H7 (cell line): ENCODE results near the gene GPAT3. TPM values are rescaled to one million over a fixed set of nuclear protein-coding genes. Genes with fewer than 3 reads are reported as not detected.
"Not testable (repeated sequence)": the region's sequence is repeated elsewhere in the genome, so short reads cannot be mapped to it uniquely, and the experiment has no call there.

Experiments
- DNase-seq: peaks from one replicate; pipeline ENCODE4 v3.0.0; 2012
- H3K27me3 ChIP-seq: 2 replicates; pipeline ENCODE4 v1.6.0; 2011; ENCODE audit warnings: mild to moderate bottlenecking, low read length; ENCODE audit not compliant: control insufficient read depth, insufficient read depth
- H3K36me3 ChIP-seq: replicated peaks from 2 replicates; pipeline ENCODE4 v1.5.1; 2011; ENCODE audit warnings: low read length; ENCODE audit not compliant: control insufficient read depth, insufficient read depth
- H3K4me3 ChIP-seq: 2 replicates; pipeline ENCODE4 v1.5.1; 2011; ENCODE audit warnings: low read depth, mild to moderate bottlenecking, control low read depth, low read length, moderate library complexity; ENCODE audit not compliant: insufficient read depth
- total RNA-seq: library from RNA; depleted of rRNA; stranded (reverse); fragments of >200 nt; shearing (Covaris generic); gene quantifications from 2 replicates; pipeline ENCODE4 v1.2.3, GENCODE V29; 2014

GPAT3 gene
- total RNA-seq, 1 experiment from 2014 or later, result 0.73 TPM

DNA sequence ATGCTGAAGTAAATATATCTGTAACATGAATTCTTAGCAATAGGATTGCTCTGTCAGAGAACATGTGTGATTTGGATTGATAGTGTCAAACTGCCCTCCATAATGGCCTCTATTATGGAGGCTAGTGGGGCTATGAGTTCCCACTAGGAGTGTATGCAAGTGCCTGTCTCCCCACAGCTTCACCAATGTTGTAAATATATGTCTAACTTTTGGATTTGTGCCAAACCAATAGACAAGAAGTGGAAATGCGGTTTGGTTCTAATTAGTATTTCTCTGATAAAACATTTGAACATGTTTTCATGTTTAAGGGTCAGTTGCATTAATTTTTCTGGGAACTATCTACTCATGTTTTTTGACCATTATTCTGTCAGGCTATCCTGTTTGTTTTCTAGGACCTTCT, 28.1 kb downstream of the GPAT3 start:
- no peaks in the 10 kb centered on the region for H3K27me3 ChIP-seq
- no peak overlapping the region for H3K4me3 ChIP-seq
- H3K36me3 ChIP-seq, result no peaks in the 10 kb centered on the region
- no peak for DNase-seq

DNA sequence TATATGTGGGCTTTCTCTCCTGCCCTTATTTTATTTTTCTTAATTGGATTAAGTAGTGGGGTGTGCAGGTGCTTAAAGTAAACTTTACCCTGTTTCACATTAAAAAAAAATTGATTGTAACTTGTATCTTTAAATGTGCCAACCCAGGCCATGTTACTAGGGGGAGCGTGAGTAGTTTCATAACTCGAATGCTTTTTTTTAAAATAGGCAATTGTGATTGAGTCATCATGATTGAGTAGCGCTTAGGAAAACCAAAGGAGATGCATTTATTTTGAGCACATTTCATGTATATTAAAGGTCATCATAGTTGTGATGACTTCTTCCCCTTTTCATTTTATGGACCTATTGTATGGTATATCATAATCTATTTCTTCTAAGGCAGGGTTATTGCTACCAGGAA, 32.2 kb downstream of the GPAT3 start:
- no peaks in the 10 kb centered on the region for H3K27me3 ChIP-seq

DNA sequence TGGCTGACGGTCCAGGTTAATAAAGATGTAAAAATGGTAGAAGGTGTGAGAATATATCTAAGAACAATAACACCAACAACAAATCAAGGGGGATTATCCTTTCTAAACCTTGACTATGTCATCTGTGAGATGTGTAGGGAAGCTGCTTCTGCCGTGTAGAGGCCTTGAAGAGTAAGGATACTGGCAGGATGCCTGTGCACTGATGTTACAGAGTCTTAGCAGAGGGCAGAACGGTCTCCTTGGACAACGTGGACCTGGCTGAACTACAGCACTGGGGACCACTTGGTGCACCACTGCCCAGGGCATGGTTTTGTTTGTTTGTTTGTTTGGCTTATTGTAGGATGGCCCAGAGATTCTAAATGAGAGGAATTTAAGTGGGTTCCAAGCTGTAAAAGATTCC, 33.5 kb downstream of the GPAT3 start:
- H3K27me3 ChIP-seq, result no peaks in the 10 kb centered on the region
- DNase-seq, result no peak
- H3K36me3 ChIP-seq, result no peaks in the 10 kb centered on the region
- H3K4me3 ChIP-seq, result no peak overlapping the region

More for the DNA sequence above, 32.2 kb downstream of the GPAT3 start:
- DNase-seq, result no peak
- Histone ChIP-seq H3K4me3 (no peak overlapping the region), H3K36me3 (no peaks in the 10 kb centered on the region)

GRCh38 chr4:83569987-83570386, 34.1 kb downstream of the GPAT3 start:
- DNase-seq, result no peak
- H3K27me3 ChIP-seq, result no peaks in the 10 kb centered on the region
- no peaks in the 10 kb centered on the region for H3K36me3 ChIP-seq
- no peak overlapping the region for H3K4me3 ChIP-seq

GRCh38 chr4:83572848-83573247, 36.9 kb downstream of the GPAT3 start:
- Histone ChIP-seq H3K27me3 (no peaks in the 10 kb centered on the region), H3K4me3 (no peak overlapping the region), H3K36me3 (no peaks in the 10 kb centered on the region)
- no peak for DNase-seq

DNA sequence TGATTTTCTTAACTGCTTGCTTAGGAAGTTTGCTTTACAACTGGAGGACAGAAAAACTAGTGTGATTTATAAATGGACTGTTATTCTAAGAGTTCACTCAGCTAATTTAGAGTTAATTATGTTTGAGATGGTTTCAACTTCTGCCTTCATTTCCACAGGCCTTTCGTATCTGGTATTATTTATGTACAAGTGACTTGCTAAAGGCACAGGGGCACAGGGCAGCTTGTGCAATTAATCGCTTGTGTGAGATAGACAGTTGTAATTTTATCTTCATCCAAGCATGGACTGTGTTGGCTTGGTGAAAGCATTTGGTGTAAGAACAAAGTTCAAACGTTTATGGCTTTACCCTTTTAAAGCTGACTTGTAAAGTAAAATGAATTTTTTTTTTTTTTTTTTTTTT, 38.3 kb downstream of the GPAT3 start:
- Histone ChIP-seq H3K4me3 (no peak overlapping the region), H3K27me3 (no peaks in the 10 kb centered on the region), H3K36me3 (no peaks in the 10 kb centered on the region)
- no peak for DNase-seq

DNA sequence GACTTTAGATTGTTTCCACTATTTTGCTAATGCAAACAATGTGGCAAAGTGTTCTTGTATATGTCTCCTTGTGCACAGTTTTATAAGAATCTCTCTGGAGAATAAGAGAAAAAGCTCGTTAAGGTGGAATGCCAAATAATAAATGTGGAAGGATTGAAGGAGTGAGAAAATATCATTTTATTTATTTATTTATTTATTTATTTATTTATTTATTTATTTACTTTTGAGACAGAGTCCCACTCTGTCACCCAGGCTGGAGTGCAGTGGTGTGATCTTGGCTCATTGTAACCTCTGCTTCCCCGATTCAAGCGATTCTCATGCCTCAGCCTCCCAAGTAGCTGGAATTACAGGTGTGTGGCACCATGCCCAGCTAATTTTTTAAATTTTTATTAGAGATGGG, 40.3 kb downstream of the GPAT3 start:
- H3K36me3 ChIP-seq, H3K27me3 ChIP-seq, H3K4me3 ChIP-seq, DNase-seq: not testable (repeated sequence)

- Histone ChIP-seq H3K27me3 (no peaks in the 10 kb centered on the region), H3K4me3 (no peak overlapping the region)
- DNase-seq, result no peak
These were observed 45.7 kb downstream of the GPAT3 start for GRCh38 chr4:83581411-83582288.

DNA sequence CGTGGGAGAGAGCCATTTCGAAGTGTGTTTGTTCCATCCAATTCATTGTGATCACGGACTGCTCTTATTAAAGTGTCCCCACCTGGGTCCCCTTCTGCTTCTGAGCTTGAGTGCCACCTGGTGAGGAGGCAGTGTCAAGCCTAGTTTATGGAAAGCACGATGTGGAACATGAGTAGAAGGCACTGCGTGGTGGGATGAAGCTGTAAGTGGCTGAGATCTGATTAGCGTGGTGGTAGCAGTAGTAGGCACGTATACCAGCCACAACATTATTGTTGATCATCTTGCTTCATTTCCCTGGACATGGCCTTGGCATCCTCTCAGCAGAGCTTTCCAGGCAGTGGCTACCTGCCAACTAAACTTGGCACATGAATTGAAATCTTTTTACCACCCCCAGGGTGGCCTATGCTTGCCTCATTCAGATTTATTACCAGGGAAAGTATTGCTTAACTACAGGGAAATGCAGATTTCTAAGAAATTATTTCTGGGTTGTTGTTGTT, 46.4 kb downstream of the GPAT3 start:
- Histone ChIP-seq H3K36me3 (no peaks in the 10 kb centered on the region), H3K4me3 (no peak overlapping the region), H3K27me3 (no peaks in the 10 kb centered on the region)
- DNase-seq, result no peak

More at GRCh38 chr4:83581411-83582288, 45.7 kb downstream of the GPAT3 start:
- H3K36me3 ChIP-seq, result no peaks in the 10 kb centered on the region

DNA sequence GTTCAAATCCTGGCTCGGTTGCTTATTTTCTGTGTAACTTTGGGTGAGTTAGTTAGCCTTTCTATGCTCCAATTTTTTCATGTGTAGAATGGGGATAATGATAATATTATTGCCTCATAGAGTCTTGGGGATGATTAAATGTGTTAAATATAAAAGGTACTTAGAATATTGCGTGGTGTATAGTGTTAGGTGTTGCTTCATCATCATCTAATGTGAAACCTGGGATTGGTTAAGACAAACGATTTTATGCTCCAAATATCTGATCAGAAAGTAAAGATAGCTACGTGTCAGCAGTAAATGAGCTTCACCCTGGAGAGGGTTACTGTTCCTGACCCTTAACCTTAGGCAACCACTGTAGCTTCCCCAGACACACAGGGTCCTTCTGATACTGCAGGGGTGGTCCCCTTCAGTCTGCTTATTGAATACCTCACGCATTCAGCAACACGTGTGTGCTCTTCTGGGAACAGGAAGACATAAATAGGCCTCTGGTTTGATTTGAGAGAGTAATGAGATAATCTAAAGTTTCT, 50.1 kb downstream of the GPAT3 start:
- H3K27me3 ChIP-seq, result no peaks in the 10 kb centered on the region
- no peak for DNase-seq

GRCh38 chr4:83589279-83589678, 53.4 kb downstream of the GPAT3 start:
- no peak for DNase-seq
- H3K36me3 ChIP-seq, result no peaks in the 10 kb centered on the region
- H3K27me3 ChIP-seq, result no peaks in the 10 kb centered on the region
- no peak overlapping the region for H3K4me3 ChIP-seq

More for the DNA sequence above, 50.1 kb downstream of the GPAT3 start:
- Histone ChIP-seq H3K36me3 (no peaks in the 10 kb centered on the region), H3K4me3 (no peak overlapping the region)

GRCh38 chr4:83591056-83591455, 55.1 kb downstream of the GPAT3 start:
- no peaks in the 10 kb centered on the region for H3K36me3 ChIP-seq
- H3K4me3 ChIP-seq, result no peak overlapping the region
- DNase-seq, result no peak
- H3K27me3 ChIP-seq, result no peaks in the 10 kb centered on the region

DNA sequence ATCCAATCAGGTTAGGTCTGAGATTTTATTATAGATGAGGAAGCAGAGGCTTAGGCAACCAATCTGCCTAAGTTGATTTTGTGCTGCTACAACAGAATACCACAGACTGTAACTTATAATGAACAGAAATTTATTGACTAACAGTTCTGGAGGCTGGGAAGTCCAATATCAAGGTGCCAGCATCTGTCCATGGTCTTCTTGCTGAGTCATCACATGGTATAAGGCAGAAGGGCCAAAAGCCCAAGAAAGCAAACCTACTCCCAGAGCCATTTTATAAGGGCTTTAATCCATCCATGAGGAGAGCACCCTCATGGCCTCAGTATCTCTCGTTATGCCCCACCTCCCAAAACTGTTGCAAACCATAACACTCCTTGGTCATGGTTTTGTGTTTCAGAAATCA, 55.8 kb downstream of the GPAT3 start:
- Histone ChIP-seq H3K27me3 (no peaks in the 10 kb centered on the region), H3K4me3 (no peak overlapping the region), H3K36me3 (no peaks in the 10 kb centered on the region)
- no peak for DNase-seq

DNA sequence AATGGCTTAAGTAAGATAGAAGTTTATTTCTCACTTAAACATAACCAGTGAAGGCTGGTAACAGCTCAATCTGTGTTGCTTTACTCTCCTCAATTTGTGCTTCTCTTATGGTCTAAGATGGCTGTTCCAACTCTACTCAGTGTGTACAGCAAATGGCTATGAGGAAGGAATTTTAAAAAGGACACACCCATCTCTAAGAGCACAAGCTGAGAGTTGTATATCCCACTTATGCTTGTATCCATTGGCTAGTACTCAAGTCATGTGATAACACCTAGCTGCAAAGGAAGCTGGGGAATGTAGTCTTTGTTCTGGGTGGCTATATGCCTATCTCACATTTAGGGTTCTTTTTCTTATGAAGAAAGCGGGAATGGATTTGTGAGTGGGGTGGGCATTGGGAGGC, 63.3 kb downstream of the GPAT3 start:
- Histone ChIP-seq H3K27me3 (no peaks in the 10 kb centered on the region), H3K4me3 (no peak overlapping the region), H3K36me3 (no peaks in the 10 kb centered on the region)
- no peak for DNase-seq

GRCh38 chr4:83603129-83603528, 67.2 kb downstream of the GPAT3 start:
- H3K27me3 ChIP-seq, result no peaks in the 10 kb centered on the region
- no peak overlapping the region for H3K4me3 ChIP-seq
- no peaks in the 10 kb centered on the region for H3K36me3 ChIP-seq
- no peak for DNase-seq
